HG03045 (cell line): Measurements from ENCODE around the gene LACRT.
"Not testable (repeated sequence)": the region's sequence is repeated elsewhere in the genome, so short reads cannot be mapped to it uniquely, and the experiment has no call there.

Experiments used
- ATAC-seq: cut with Tn5 transposase; IDR thresholded peaks from one replicate; pipeline ENCODE4 v1.9.1; 2021; ENCODE audit warnings: mild to moderate bottlenecking, moderate library complexity; ENCODE audit not compliant: unreplicated experiment

Gene LACRT, protein sequence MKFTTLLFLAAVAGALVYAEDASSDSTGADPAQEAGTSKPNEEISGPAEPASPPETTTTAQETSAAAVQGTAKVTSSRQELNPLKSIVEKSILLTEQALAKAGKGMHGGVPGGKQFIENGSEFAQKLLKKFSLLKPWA

DNA sequence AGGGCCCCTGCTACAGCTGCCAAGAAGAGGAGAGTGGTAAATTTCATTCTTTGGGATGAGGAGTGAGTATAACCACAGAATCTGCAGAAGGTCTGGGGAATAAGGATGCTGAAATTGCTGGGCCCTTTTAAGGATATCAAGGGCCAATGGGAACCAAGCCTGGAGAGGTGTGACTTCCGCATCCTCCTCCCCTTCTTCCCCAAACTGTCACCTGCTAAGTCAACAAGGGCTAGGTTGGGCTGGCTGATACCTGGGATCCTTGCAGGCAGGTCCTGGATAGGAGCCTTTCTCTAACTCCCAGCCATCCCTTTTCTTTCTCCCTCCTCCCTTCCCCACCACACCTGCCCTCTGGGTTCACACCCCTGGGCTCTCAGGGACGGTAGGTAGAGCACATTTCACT lies at the start of gene LACRT:
Gene LACRT (minus strand): TSS at position 101 of the 400 bp plus-strand sequence. CDS start 54 bp downstream, at position 47.
- no peak for ATAC-seq

DNA sequence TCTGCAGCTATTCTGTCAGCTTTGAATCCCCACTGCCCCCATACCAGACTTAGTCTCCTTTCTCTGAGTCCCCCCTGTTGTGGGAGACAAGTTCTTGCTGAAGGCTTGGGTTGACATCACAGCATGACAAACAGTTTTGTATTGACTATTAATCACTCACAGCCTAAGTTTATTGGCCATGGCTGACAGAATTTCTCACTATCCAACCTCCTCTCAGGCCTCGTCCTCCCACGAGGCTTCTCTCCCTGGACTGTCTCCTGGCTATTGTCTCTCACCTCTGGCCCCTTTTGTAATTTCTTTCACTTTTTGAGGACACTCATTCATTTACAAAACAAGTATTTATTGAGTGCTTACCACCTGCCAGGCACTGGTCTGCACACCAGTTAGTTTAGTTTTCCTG lies 48.7 kb upstream of the LACRT start:
- ATAC-seq, result no peak

DNA sequence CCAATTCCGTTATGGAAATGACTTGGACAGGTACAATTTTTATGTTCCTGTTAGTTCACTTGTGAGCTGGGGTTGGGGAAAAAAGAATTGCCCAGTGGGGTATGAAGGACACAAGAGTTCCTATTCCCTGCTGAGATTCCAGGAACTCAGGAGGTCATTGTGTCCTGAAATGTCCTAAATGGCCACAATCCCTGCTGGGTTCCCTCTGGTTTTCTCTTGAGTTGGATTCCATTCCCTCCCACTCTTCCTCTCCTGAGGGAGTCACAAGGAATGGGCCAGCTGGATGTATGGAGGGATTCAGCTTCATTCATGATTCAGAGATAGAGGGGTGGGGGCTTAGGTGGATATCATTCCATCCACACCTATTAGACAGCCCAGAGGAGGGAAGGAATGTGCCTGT lies 48.0 kb upstream of the LACRT start:
- no peak for ATAC-seq

DNA sequence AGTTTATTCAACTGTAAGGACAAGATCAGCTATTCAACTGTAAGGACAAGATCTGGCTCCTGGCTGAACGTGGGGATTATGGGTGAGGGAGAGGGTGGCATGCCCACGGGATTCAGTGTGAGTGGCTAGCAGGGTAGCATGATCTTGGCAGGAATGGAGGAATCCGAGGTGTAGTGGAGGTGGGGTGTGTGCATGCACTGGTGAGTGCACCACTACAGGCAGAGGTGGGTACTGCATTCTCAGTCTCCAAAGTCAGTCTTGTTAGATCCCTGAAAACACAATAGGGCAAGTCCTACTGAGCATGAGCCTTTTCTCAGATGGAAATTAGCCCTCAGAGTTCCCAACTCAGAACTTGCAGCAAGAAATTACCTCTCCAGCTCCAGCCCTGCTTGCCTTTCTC lies 45.7 kb upstream of the LACRT start:
- no peak for ATAC-seq

DNA sequence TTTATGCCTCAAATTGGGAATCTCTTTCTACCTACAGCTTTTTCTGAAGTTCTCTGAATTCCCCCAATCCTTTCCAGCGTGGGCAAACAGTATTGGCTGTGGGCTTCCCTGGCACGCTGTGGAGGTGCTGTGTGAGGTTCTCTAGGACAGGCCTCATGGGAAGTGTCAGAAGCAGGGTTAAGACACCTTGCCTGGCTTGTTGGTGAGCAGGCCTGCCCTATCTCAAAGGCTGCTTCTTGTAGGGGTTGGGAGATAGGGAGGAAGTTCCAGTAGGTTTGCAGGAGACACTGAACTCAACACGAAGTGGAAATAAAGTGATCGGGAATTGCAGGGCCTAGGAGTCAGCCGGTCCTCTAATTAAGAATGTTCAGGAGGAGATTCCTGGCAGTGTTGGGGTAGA lies 43.4 kb upstream of the LACRT start:
- ATAC-seq, result no peak

DNA sequence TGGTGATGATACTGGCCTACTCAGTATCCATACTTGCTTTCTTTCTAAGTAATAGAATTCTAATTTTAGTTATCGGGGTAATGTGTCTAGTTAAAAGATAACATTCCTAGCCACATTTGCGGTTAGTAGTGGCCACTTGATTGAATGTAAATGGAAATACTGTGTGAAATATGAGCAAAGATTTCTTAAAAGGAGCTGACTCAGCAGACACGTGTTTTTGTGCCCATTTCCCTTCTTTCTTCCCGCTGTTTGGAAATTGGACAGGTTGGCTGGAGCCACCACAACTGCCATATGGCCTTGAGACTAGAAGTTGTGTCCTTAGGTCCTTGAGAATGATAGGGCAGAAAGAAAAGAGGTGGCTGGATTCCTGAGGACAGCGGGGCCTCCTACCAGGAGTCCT lies 33.2 kb upstream of the LACRT start:
- ATAC-seq, result no peak

DNA sequence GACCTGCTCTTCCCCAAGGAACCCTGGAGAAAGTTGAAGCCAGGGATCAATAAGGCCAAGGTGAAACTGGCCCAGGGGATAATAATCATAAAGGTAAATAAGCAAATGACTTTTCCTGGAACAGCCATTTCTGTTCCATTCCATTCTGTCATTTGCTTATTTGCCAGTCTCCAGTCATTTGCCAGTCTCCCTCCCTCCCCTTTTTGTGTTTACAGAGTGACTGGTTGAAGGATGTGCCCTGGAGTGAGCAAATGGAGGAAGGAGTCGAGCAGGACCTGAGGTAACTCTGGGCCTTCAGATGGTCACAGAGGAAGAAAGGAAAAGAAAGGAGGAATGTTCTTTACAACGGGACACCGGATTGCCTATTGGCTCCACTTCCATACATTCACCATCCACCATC lies 31.3 kb upstream of the LACRT start:
- ATAC-seq, result no peak

DNA sequence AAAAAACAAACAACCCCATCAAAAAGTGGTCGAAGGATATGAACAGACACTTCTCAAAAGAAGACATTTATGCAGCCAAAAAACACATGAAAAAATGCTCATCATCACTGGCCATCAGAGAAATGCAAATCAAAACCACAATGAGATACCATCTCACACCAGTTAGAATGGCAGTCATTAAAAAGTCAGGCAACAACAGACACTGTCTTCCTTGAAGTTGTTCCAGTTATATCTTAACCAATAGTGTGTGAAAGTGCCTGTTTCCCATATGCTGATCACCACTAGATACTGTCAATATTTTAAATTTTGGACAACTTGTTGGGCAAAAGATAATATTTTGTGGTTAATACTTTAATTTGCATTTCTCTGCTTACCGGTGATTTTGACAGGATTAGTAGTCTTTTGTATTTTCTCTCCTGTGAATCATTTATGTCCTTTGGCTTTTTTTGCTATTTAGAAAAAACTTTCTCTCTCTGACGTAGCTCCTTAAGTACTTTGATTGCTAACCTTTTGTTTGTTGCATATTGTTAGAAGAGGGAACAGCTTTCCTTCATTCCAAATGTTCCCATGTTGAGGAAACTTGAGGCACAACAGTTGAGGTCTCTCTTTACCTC lies 30.4 kb upstream of the LACRT start:
- not testable (repeated sequence) for ATAC-seq

DNA sequence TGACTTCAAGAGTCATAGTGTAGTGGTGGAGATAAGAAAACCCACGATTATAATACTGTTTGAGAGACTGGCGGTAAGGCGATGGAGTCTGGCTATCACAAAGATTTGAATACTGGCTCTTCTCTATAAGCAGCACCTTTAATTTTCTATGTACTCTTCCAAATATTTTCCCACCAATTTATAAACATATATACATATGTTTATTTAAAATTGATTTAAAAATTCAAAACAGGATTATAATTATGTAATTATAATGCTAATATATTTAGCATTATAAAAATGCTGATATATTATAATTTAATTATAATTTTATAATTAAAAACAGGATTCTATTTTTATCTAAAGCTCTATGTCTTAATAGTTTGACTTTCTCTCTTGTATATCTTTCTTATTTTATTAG lies 28.9 kb upstream of the LACRT start:
- no peak for ATAC-seq

DNA sequence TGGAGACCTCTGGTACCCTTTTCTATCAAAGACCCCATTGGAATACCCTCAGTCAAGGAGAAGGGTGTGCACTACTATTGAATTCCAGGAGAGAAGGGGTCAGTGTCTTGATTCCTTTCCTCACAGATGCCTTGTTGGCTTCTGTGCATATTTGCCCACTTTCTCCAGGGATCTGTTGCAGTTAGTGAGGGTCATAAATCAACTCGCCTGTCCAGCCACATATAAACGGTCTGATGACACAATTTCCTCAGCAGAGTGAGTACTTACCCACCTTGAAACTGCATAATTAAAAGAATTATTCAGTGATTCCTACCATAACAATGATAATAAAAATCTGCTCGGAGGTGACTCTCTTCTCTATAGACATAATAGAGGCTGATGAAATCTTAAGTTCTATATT lies 27.3 kb upstream of the LACRT start:
- no peak for ATAC-seq

DNA sequence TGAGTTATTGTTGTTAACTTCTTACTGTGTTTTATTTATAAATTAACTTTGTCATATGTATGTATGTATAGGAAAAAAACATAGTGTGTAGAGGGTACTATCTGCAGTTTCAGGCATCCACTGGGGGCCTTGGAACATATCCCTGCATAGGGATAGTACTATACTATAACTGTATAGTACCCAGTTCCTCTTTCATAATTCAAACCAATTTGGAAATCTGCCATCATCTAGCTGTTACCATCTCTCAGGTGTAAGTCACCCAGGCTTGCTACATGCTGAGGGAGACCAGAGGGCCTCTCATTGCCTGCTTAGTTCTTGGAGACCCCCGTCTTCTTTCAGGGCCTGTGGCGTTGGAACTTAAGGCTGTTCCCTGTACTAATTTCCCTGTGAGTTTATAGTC lies 26.4 kb upstream of the LACRT start:
- no peak for ATAC-seq

DNA sequence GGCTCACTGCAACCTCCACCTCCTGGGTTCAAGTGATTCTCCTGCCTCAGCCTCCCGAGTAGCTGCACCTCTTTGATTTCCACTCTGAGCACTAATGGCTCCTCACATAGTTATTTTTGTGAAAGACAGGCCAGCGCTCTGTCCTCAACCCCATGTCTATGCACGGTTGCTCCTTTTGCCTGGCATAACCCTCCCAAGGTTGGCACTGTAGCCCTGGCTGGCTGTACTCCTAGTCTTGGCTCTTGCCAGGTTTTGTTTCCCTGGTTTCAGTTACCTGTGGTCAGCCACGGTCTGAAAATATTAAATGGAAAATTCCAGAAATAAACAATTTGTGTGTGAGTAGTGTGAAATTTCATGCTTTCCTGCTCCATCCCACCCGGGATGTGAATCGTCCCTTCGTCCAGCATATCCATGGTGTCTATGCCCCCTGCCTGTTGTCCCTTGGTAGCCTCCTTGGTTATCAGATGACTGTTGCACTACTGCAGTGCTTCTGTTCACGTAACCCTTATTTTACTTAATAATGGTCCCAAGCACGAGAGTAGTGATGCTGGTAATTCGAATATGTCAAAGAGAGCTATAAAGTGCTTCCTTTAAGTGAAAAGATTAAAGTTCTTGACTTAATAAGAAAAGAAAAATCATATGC lies 25.7 kb upstream of the LACRT start:
- no peak for ATAC-seq

DNA sequence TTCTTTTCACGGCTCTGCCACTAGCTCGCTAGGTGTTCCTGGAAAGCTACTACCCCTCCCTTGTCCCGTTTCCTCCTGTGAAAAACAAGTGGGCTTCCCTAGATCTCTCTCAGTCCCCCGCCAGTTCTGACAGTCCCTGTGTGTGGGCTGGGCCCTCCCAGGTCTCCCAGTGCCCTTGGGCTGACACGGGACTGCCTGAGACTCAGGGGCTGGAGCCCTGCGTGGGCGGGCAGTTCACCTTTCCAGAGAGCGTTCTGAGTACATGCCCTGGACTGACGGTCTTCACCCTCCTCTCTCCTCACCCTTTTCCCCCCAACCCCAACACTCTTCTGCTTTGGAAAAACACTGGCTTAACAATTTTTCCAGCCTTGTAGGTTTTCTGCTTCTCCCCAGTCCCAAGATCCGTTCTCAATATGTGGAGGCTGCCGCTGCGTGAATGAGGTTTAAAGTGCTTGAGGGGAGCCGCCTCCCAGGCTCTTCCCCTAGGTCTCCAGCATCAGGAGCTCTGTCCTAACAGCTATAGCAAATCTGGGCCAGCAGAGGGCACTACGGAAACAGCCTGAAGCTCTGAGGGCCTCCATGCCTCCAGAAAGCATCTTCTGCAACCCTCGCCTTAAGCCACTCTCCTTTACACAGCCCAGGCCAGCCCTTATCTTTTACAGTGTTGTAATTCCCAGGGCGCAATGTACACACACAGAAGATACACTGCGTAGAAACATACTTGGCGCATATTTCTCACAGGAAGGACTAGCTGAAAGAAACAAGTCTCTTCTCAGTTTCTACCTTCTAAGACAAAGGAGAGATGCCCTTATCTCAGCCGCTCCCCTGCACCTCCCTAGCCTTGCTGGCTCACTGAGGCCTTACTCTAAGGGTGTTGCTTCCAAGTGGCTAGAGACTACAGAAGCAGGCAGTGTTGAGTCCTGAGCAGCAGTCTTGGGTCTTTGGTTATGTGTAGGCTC lies 23.9 kb upstream of the LACRT start:
- peak; percentile 69 for ATAC-seq

DNA sequence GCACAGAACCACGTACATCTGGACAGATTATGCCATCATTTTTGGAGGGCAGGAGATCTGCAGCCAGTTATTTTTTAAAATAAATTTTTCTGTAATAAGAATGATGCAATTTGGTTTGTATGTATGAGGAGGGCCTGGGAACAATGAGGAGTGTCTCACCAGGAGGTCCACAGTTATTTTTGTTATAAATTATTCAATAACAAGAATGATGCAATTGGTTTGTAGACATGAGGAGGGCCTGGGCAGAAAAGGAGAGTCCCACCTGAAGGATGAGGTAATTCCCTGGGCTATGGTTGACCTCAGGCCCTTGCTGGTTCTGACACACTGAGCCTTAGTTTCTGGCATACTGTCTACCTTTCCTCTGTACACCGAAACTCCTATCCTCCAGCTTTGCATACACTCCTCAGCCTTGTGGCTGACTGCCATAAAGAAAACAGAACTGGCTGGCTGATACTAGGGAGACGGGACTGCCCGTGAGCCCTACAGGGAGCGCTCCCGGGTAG lies 22.5 kb upstream of the LACRT start:
- no peak for ATAC-seq

DNA sequence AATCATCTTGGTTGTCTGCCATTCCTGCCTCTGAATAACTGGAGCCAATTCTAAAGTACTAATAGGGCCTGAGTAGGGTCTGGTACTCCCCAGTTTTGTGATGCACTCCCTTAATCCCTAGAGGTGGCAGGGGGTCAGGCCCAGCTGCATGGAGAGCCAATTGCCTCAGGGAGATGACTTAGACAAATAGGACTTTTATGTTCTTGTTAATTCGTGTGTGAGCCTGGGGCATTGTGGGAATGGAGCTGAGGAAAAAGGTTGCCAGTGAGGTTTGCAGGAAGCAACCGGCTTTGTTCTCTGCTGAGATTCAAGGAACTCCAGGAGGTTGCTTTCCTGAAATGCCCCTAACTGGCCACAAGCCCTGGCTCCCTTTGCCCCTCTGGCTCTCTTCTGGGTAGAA lies 20.2 kb upstream of the LACRT start:
- ATAC-seq, result no peak

DNA sequence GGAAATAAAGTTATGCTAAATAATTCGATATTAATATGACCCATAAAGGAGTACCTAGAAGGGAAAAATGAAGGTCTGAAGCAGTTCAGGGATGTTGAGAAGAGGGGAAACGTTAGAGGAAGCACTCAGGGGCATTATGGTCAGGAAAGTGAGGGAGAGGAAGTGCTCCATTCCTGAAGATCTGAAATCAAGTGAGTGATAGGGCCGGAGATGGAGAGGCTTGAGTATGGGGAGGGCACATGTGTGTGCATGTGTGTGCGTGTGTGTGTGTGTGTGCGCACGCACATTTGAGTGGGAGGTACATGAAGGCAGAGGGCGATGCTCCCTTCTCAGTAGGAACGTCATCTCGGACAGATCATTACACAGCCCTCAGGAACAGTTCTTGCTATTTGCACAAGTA lies 18.3 kb upstream of the LACRT start:
- ATAC-seq, result no peak

DNA sequence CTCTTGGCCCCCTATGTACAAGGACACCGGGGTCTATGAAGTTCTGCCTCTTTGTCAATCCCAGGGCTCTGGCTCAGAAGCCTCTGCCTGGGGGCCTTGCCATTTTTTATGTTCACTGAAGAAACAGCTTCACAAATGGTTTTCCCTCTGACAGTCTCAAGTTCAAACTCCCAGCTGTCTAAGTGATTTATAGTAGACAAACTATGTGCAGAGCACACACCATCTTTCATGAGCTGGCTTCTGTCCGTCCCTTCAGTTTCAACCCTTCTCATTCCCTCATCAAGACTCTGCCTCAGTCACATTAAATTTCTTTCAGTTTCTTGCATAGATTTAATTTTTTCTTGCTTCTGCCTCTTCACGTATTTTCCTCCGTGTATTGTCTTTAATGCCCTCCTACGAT lies 16.2 kb upstream of the LACRT start:
- no peak for ATAC-seq

DNA sequence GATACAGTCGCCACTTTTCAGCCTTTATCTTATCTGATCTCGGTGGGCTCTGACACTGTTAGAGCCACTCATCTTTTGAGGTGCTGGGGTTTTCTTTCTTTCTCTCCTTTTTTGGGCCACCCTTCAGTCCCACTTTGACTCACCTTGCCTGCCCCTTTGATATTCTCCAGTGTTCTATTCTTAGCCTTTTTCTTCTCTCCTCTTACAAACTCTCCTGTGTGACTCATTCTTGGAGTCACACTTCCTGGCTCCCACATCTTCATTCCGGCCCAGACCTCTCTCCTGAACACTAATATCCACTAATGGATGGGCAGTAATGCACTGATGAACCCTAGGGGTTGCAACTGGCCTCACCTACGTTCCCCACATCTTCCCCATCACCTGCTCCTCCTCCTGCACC lies 15.7 kb upstream of the LACRT start:
- no peak for ATAC-seq

DNA sequence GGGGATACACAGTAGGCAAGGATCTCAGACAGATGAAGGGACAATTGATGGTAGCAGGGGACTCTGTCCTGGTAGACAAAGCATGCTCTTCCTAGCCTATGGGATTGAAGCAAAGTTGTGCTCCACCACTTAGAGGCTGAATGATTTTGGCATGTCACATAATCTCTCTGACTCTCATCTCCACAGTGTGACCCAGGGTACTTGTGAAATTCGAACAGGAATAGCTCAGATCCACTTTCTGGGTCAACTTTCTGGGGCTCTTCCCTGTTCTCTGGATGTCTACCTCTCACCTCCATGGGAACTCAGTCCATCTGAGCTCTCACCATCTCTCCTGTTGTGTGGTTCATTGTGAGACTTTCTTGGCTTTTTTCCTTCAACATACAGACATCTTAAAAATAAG lies 15.1 kb upstream of the LACRT start:
- ATAC-seq, result no peak

DNA sequence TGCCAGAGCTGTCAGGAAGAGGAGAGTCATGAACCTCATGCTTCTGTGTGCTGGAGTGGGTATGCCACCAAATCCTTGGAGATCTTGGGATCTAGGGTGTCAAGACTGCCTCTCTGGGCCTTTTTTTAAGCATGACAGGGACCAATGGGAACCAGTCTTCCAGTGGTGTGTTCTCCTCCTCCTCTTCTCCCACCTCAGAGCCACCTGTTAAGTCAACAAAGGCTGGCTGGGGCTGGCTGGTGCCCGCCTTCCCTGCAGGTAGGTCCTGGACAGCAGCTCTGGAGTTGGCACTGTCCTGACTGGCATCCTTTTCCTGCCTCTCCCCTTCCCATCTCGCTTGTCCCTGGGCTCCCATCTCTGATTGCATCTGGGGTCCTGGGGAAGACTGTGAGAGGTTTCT lies 13.6 kb upstream of the LACRT start, which contains the start of gene DCD:
Gene DCD (minus strand): TSS at position 101 of the 400 bp plus-strand sequence. CDS start 62 bp downstream, at position 39.
- no peak for ATAC-seq

DNA sequence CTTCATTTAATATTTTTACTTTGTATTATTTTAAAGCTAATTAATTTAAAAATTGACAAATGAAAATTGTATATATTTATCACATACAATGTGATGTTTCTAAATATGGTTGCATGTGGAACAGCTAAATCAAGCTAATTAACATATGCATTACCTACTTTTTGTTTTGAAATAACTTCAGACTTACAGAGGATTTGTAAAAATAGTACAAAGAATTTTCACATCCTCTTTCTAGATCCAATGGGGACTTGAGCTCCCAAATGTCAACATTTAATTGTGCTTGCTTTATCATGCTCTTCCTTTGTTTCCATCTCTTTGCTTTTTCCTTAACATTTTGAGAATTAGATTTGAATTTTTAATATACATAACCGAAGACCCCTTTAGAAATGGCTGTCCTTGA lies 6.9 kb upstream of the LACRT start:
- ATAC-seq, result no peak
